Kidney (tissue), 14 donors: ENCODE data around the gene AKAP6. TPM values are rescaled to one million over a fixed set of nuclear protein-coding genes. Genes with fewer than 3 reads are reported as not detected.

Source experiments
- DNase-seq, 5 donors: peaks; one replicate each; pipeline ENCODE4 v3.0.0-alpha.2; 2013 to 2020
- FAIRE-seq: peaks from 2 replicates; lab custom pipeline; 2012; peaks lifted over from hg19 to GRCh38; lab: Jason Lieb, UNC
- H3K27ac ChIP-seq, 2 donors: one replicate each; pipeline ENCODE4 v1.7.0; 2013; ENCODE audit warnings: low read depth in 2 of 2, low read length in 2 of 2, inconsistent platforms in 1 of 2
- H3K27me3 ChIP-seq: one replicate; pipeline ENCODE4 v1.7.1; 2013; ENCODE audit warnings: low read length, inconsistent platforms; ENCODE audit not compliant: control insufficient read depth, insufficient read depth
- H3K36me3 ChIP-seq, 3 donors: one replicate each; pipeline versions ENCODE4 v1.7.0 to v1.7.1; 2013; ENCODE audit warnings: low read length in 3 of 3, control low read depth in 1 of 3, inconsistent platforms in 1 of 3; ENCODE audit not compliant: insufficient read depth in 3 of 3, control insufficient read depth in 2 of 3
- H3K4me1 ChIP-seq, 3 donors: one replicate each; pipeline versions ENCODE4 v1.7.0 to v1.7.1; 2013; ENCODE audit warnings: low read length in 3 of 3, inconsistent platforms in 1 of 3, low read depth in 1 of 3; ENCODE audit not compliant: control insufficient read depth in 2 of 3, insufficient read depth in 2 of 3
- H3K4me3 ChIP-seq, 3 donors: one replicate each; pipeline versions ENCODE4 v1.7.0 to v1.8.1; 2013; ENCODE audit warnings: low read length in 3 of 3, control low read depth in 1 of 3, inconsistent platforms in 1 of 3
- H3K9ac ChIP-seq, 3 donors: one replicate each; pipeline versions ENCODE4 v1.7.0 to v1.7.1; 2013; ENCODE audit warnings: low read length in 3 of 3, control low read depth in 1 of 3, inconsistent platforms in 1 of 3
- H3K9me3 ChIP-seq, 3 donors: one replicate each; pipeline versions ENCODE4 v1.7.0 to v1.7.1; 2013; ENCODE audit warnings: low read length in 3 of 3, control low read depth in 1 of 3, inconsistent platforms in 1 of 3; ENCODE audit not compliant: control insufficient read depth in 2 of 3, insufficient read depth in 1 of 3
- intact Hi-C: fragments of 100-400 bp; cut with DNase I; formaldehyde crosslinking; loops from one replicate; pipeline ENCODE4 v1.11.1; 2022
- polyA plus RNA-seq: library from polyadenylated mRNA; stranded (reverse); fragments of 350-450 nt; fragmentation: Illumina TruSeq; extraction: RNeasy Lipid Tissue Mini Kit (QIAGEN cat#74804); gene quantifications from one replicate; pipeline ENCODE4 v1.2.3, GENCODE V29; 2014; ENCODE audit warnings: low read depth, low replicate concordance; ENCODE audit not compliant: insufficient read depth
- total RNA-seq: library from RNA; stranded (reverse); fragmentation: NEBNext Ultra II Directional; extraction: Animal tissue kit (Norgen Biotek cat#: 25700); gene quantifications from one replicate; pipeline ENCODE4 v1.2.1, GENCODE V29; 2021
- TF ChIP-seq, protein P1 (sequence below): IDR thresholded peaks from 3 replicates; pipeline ENCODE4 v1.5.1; 2012; ENCODE audit warnings: mild to moderate bottlenecking, moderate library complexity, borderline replicate concordance; ENCODE audit not compliant: insufficient read depth; ENCODE audit errors: extremely low read depth
- donor health status: control.
- donor health status: control.
- donor health status: control.
- donor health status: control.
- donor health status: control.
- donor health status: DM: yes; HTN: yes; CAD: no.
- donor health status: Normal renal cell carcinoma (clear cell type).

Gene AKAP6
- total and polyA plus RNA-seq, 2 donors from 2014 or later = 0.92 to 10.5 TPM

DNA sequence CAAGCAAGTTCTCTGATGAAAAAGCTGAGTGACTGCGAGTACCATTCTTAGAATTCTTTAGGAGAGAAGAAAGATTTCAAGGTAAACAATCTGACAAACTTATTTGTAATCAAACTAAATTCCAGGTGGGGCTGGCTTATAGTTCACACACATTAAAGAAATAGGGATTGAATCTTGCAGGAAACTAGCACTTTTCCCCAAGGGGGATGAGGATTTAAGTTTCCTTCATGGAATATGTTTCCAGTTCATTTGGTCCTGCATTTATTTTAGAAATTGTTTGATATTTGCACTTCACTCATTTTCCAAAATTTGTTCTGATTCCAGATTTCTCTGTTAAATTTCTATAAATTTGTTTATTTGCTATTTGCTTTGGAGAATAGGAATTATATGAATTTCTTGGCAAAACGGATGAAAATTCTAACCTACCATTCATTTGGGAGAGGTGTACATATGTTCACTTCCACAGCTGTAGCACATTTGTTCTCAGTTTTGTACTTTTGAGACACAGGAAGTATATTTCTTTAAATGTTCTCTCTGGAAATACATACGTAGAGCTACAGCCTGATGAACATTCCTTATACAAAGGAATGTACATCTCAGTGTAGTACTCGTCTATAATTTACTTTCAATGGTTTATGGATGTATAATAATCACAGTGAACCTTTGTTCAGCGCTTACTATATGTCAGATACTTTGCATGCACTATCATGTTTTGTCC, 145.5 kb downstream of the AKAP6 start:
- H3K9me3 ChIP-seq = no peaks in the 10 kb centered on the region
- H3K27me3 ChIP-seq = no peaks in the 10 kb centered on the region
- no peak overlapping the region for H3K4me3 ChIP-seq
- H3K36me3 ChIP-seq = no peaks in the 10 kb centered on the region
- H3K9ac ChIP-seq = no peak overlapping the region
- H3K4me1 ChIP-seq = peaks cover 2 to 16% (median 13%) of the 10 kb centered on the region in 3 donors
- intact Hi-C loops = no loop called here
- DNase-seq (no peak), FAIRE-seq (no peak)
- H3K27ac ChIP-seq = no peak overlapping the region
- TF ChIP-seq, protein P1, sequence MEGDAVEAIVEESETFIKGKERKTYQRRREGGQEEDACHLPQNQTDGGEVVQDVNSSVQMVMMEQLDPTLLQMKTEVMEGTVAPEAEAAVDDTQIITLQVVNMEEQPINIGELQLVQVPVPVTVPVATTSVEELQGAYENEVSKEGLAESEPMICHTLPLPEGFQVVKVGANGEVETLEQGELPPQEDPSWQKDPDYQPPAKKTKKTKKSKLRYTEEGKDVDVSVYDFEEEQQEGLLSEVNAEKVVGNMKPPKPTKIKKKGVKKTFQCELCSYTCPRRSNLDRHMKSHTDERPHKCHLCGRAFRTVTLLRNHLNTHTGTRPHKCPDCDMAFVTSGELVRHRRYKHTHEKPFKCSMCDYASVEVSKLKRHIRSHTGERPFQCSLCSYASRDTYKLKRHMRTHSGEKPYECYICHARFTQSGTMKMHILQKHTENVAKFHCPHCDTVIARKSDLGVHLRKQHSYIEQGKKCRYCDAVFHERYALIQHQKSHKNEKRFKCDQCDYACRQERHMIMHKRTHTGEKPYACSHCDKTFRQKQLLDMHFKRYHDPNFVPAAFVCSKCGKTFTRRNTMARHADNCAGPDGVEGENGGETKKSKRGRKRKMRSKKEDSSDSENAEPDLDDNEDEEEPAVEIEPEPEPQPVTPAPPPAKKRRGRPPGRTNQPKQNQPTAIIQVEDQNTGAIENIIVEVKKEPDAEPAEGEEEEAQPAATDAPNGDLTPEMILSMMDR = no peak

DNA sequence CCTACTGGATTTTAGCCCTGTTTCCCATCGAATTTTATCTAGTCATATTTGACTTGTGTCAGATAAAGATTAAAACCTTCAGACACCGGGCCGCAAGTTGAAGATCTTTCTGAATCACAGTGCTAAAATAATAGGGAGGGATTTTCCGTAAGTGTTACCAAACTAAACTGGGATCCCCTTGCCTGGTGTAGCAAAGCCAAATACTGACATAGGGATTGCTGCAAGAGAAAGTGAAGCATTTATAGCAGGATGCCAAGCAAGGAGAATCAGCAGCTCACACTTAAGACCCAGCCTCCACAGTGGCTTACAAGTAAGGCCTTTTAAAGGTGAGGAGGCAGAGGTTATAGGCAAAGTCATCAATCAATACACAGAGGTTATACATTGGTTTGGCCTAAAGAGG, 147.4 kb downstream of the AKAP6 start:
- Histone ChIP-seq H3K27ac (no peak overlapping the region), H3K36me3 (no peaks in the 10 kb centered on the region), H3K4me1 (peaks cover 2 to 16% (median 13%) of the 10 kb centered on the region in 3 donors), H3K9me3 (no peaks in the 10 kb centered on the region), H3K4me3 (no peak overlapping the region), H3K27me3 (no peaks in the 10 kb centered on the region), H3K9ac (no peak overlapping the region)
- TF ChIP-seq, protein P1 = no peak
- FAIRE-seq = no peak
- intact Hi-C loops = no loop called here
- no peak for DNase-seq

DNA sequence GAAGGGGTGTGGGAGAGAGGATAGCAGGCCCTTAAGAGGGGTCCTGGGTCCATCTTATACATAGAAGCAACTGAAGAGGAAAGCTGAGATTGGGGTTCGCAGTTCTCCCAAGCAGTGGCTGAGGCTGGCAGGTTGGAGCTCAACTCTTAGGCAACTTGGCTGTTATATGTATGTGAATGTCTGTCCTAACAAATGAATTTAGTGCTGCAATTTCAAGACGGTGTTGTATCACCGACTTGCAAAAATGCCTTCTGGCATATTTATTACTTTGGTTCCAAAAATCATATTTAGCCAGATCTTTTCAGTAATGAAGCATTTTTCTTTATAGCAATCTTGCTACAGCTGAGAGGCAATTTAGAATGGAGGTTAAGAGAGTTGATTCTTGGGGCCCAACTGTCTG, 148.3 kb downstream of the AKAP6 start:
- Histone ChIP-seq H3K27me3 (no peaks in the 10 kb centered on the region), H3K4me3 (no peak overlapping the region), H3K36me3 (no peaks in the 10 kb centered on the region), H3K27ac (no peak overlapping the region), H3K4me1 (peaks cover 2 to 11% (median 8%) of the 10 kb centered on the region in 3 donors), H3K9me3 (no peaks in the 10 kb centered on the region), H3K9ac (no peak overlapping the region)
- TF ChIP-seq, protein P1 = no peak
- intact Hi-C loops = no loop called here
- FAIRE-seq = no peak
- DNase-seq = no peak
